Lower leg skin (tissue), 4 donors: ENCODE measurements around the gene PDK4. TPM values are rescaled to one million over a fixed set of nuclear protein-coding genes. Genes with fewer than 3 reads are reported as not detected.

Source experiments
- DNase-seq, 2 donors: peaks; one replicate each; pipeline ENCODE4 v3.0.0-alpha.2; 2019; ENCODE audit warnings: low spot score in 2 of 2
- H3K4me3 ChIP-seq: fragments of 200-600 bp; sonication (generic); 2 replicates; pipeline ENCODE4 v1.5.1; 2017; ENCODE audit warnings: mild to moderate bottlenecking, low read depth; ENCODE audit not compliant: poor library complexity, severe bottlenecking
- CTCF ChIP-seq, 3 donors: fragments of 450-650 bp; IDR thresholded peaks; one replicate each; pipeline ENCODE4 v1.5.1; 2016; ENCODE audit warnings: antibody characterized with exemption in 3 of 3, mild to moderate bottlenecking in 3 of 3, moderate library complexity in 2 of 3
- POLR2A ChIP-seq, 2 donors: fragments of 450-650 bp; IDR thresholded peaks; one replicate each; pipeline ENCODE4 v1.6.1; 2016 to 2017; ENCODE audit warnings: antibody characterized with exemption in 2 of 2, mild to moderate bottlenecking in 1 of 2, moderate library complexity in 1 of 2
- WGBS, 2 donors: methylation state at CpG; one replicate each; pipeline ENCODE4 v1.1.5; 2018; 5-methylcytosine and 5-hydroxymethylcytosine counted together
- intact Hi-C: fragments of 100-400 bp; cut with DNase I; formaldehyde crosslinking; loops from one replicate; pipeline ENCODE4 v1.15.0; 2023; ENCODE audit warnings: low total_unique reads
- total RNA-seq, 4 donors: library from RNA; depleted of rRNA; stranded (reverse); fragments of >200 nt; gene quantifications; one replicate each; pipeline ENCODE4 v1.1.0, GENCODE V29; 2016

The PDK4 gene
- total RNA-seq, 4 donors from 2014 or later: 64.3 to 1,085 (median 625) TPM

- 57 to 58% methylated on average over 3 of the region's 3 CpGs for WGBS, 2 donors
- no peak overlapping the region for H3K4me3 ChIP-seq
- intact Hi-C loops: no loop called here
- no peak for DNase-seq
- no peak for TF ChIP-seq CTCF (IDR thresholded peaks at IDR 0.05)
Measured at GRCh38 chr7:95586951-95587301, 9.4 kb downstream of the PDK4 start.

- TF ChIP-seq POLR2A (IDR thresholded peaks at IDR 0.05) (no peak), CTCF (IDR thresholded peaks at IDR 0.05) (no peak)
- no peak overlapping the region for H3K4me3 ChIP-seq
- 85 to 88% methylated on average over 3 of the region's 3 CpGs for WGBS, 2 donors
- no peak for DNase-seq
- intact Hi-C loops: no loop called here
Measured at GRCh38 chr7:95585426-95585789, 10.9 kb downstream of the PDK4 start.

GRCh38 chr7:95584769-95585425 is 11.4 kb downstream of the PDK4 start:
- DNase-seq: no peak
- no peak overlapping the region for H3K4me3 ChIP-seq
- no peak for TF ChIP-seq CTCF (IDR thresholded peaks at IDR 0.05)
- TF ChIP-seq POLR2A (IDR thresholded peaks at IDR 0.05): no peak
- intact Hi-C loops: no loop called here
- 88 to 89% methylated on average over 1 of the region's 1 CpG for WGBS, 2 donors

- no peak overlapping the region for H3K4me3 ChIP-seq
- no peak for DNase-seq
- WGBS, 2 donors: 60 to 61% methylated on average over 3 of the region's 3 CpGs
Measured at GRCh38 chr7:95583834-95584621, 12.3 kb downstream of the PDK4 start.

GRCh38 chr7:95582578-95583293 is 13.6 kb downstream of the PDK4 start:
- WGBS, 2 donors: 94 to 95% methylated on average over 4 of the region's 4 CpGs
- intact Hi-C loops: no loop called here
- TF ChIP-seq CTCF (IDR thresholded peaks at IDR 0.05) (no peak), POLR2A (IDR thresholded peaks at IDR 0.05) (no peak)
- DNase-seq: no peak
- H3K4me3 ChIP-seq: no peak overlapping the region

More at GRCh38 chr7:95583834-95584621, 12.3 kb downstream of the PDK4 start:
- intact Hi-C loops: no loop called here
- TF ChIP-seq POLR2A (IDR thresholded peaks at IDR 0.05) (no peak), CTCF (IDR thresholded peaks at IDR 0.05) (no peak)
